ENCODE results near the gene IL23A.
"Not testable (repeated sequence)": the region's sequence is repeated elsewhere in the genome, so short reads cannot be mapped to it uniquely, and the experiment has no call there.

IL23A gene

GRCh38 chr12:56338308-56339157, at the start of gene IL23A:
Gene IL23A, plus strand, starts transcription at chr12:56338884. Its CDS starts 161 bp downstream, at chr12:56339045.
- DNase-seq = peak; percentile 80

- no peak for DNase-seq
These were observed 44.9 kb upstream of the IL23A start for GRCh38 chr12:56293795-56294194.

GRCh38 chr12:56296295-56296694, 42.4 kb upstream of the IL23A start:
- DNase-seq = no peak

GRCh38 chr12:56297400-56297799, 41.3 kb upstream of the IL23A start:
- DNase-seq = no peak

- DNase-seq = no peak
These were observed 39.9 kb upstream of the IL23A start for GRCh38 chr12:56298828-56299227.

- DNase-seq = peak; percentile 2
These were observed 39.3 kb upstream of the IL23A start for GRCh38 chr12:56299308-56299852.

- peak; percentile 97 for DNase-seq
These were observed 38.6 kb upstream of the IL23A start, which contains the start of gene CS for GRCh38 chr12:56299853-56300643. Gene CS, minus strand, starts transcription at chr12:56300330. Its CDS starts 129 bp downstream, at chr12:56300201.

GRCh38 chr12:56300644-56301464, 37.8 kb upstream of the IL23A start:
- no peak for DNase-seq

GRCh38 chr12:56304276-56304675, 34.4 kb upstream of the IL23A start:
- DNase-seq = no peak

GRCh38 chr12:56304872-56305590, 33.7 kb upstream of the IL23A start:
- DNase-seq = no peak

- DNase-seq = no peak
These were observed 31.3 kb upstream of the IL23A start for GRCh38 chr12:56307221-56307965.

- no peak for DNase-seq
These were observed 30.0 kb upstream of the IL23A start for GRCh38 chr12:56308714-56309113.

- no peak for DNase-seq
These were observed 27.7 kb upstream of the IL23A start for GRCh38 chr12:56311003-56311402.

- DNase-seq = no peak
These were observed 23.4 kb upstream of the IL23A start for GRCh38 chr12:56315249-56315621.

GRCh38 chr12:56315622-56316473, 22.8 kb upstream of the IL23A start, which contains the start of gene CNPY2:
Gene CNPY2, minus strand, starts transcription at chr12:56315988. Its CDS starts 771 bp downstream, at chr12:56315217.
- peak; percentile 89 for DNase-seq

GRCh38 chr12:56317675-56318074, 21.0 kb upstream of the IL23A start:
- DNase-seq = no peak

- DNase-seq = no peak
These were observed 17.7 kb upstream of the IL23A start for GRCh38 chr12:56321027-56321426.

GRCh38 chr12:56321610-56322009, 17.1 kb upstream of the IL23A start:
- not testable (repeated sequence) for DNase-seq

GRCh38 chr12:56324206-56324605, 14.5 kb upstream of the IL23A start:
- DNase-seq = no peak

- no peak for DNase-seq
These were observed 12.6 kb upstream of the IL23A start for GRCh38 chr12:56326126-56326525.

All from activated T-cell treated with anti-CD3 and anti-CD28 coated beads for 4 hours (primary cell).